Gastrocnemius medialis (tissue), 4 donors: Measurements from ENCODE around the gene TSNAX.

ENCODE experiments used
- CTCF ChIP-seq, 5 experiments: fragments of 450-650 bp in 3 of 5; fragments of 200-600 bp in 2 of 5; sonication (generic) in 2 of 5; IDR thresholded peaks in 4 of 5; conservative IDR thresholded peaks in 1 of 5; 1 replicate in 4 of 5; 2 replicates in 1 of 5; pipeline ENCODE4 v1.5.1; 2016 to 2019; ENCODE audit warnings: antibody characterized with exemption in 5 of 5, mild to moderate bottlenecking in 3 of 5, moderate library complexity in 3 of 5
- POLR2A ChIP-seq, 2 donors: fragments of 450-650 bp; IDR thresholded peaks; one replicate each; pipeline ENCODE4 v1.6.1; 2017; ENCODE audit warnings: antibody characterized with exemption in 2 of 2, mild to moderate bottlenecking in 2 of 2, moderate library complexity in 2 of 2

- no peak for TF ChIP-seq CTCF (IDR thresholded peaks at IDR 0.05 in 4 of 5, conservative IDR thresholded peaks at IDR 0.05 in 1 of 5)
- TF ChIP-seq POLR2A (IDR thresholded peaks at IDR 0.05): no peak
These were observed 28.9 kb downstream of the TSNAX start for GRCh38 chr1:231557411-231557810.
